ENCODE results near the gene GIMAP1. TPM values are rescaled to one million over a fixed set of nuclear protein-coding genes. Genes with fewer than 3 reads are reported as not detected.

Gene GIMAP1
- total RNA-seq, 4 donors from 2014 or later: 6.6 to 13.0 (median 8.5) TPM

GRCh38 chr7:150732786-150733481, 16.5 kb downstream of the GIMAP1 start:
- WGBS: 76% methylated on average over 5 of the region's 5 CpGs
- DNase-seq (ENCODE audit: extremely low spot score): peak; percentile 62
- no peak overlapping the region for H3K4me3 ChIP-seq
- peaks cover 0 to 3% (median 0%) of the 10 kb centered on the region in 4 donors for H3K9me3 ChIP-seq
- H3K4me1 ChIP-seq: peaks cover 0 to 2% (median 0%) of the 10 kb centered on the region in 4 donors
- intact Hi-C loops (cut with DNase I): no loop called here
- H3K36me3 ChIP-seq: no peaks in the 10 kb centered on the region
- H3K27me3 ChIP-seq: no peaks in the 10 kb centered on the region
- H3K27ac ChIP-seq (replicated peaks in 1 of 4): no peak overlapping the region
- TF ChIP-seq POLR2A (IDR thresholded peaks at IDR 0.05; ENCODE audit: low read depth) (no peak), EP300 (IDR thresholded peaks at IDR 0.05) (no peak), CTCF (IDR thresholded peaks at IDR 0.05) (no peak), POLR2AphosphoS5 (IDR thresholded peaks at IDR 0.05) (no peak)

- intact Hi-C loops (cut with DNase I): no loop called here
- no peak for TF ChIP-seq POLR2A (IDR thresholded peaks at IDR 0.05; ENCODE audit: low read depth)
- no peak for TF ChIP-seq CTCF (IDR thresholded peaks at IDR 0.05)
- TF ChIP-seq POLR2AphosphoS5 (IDR thresholded peaks at IDR 0.05): no peak
- TF ChIP-seq EP300 (IDR thresholded peaks at IDR 0.05): no peak
- no peaks in the 10 kb centered on the region for H3K27me3 ChIP-seq
- no peak overlapping the region for H3K4me3 ChIP-seq
- 96% methylated on average over 5 of the region's 5 CpGs for WGBS
- H3K27ac ChIP-seq (replicated peaks in 1 of 4): no peak overlapping the region
- H3K36me3 ChIP-seq: no peaks in the 10 kb centered on the region
- no peaks in the 10 kb centered on the region for H3K9me3 ChIP-seq
- H3K4me1 ChIP-seq: peaks cover 0 to 2% (median 0%) of the 10 kb centered on the region in 4 donors
- peak; percentile 50 for DNase-seq (ENCODE audit: extremely low spot score)
These were observed 17.2 kb downstream of the GIMAP1 start for GRCh38 chr7:150733482-150734095.

- Histone ChIP-seq H3K4me3 (no peak overlapping the region), H3K9me3 (no peaks in the 10 kb centered on the region), H3K27ac (replicated peaks in 1 of 4) (no peak overlapping the region), H3K36me3 (no peaks in the 10 kb centered on the region), H3K27me3 (no peaks in the 10 kb centered on the region), H3K4me1 (peaks cover 0 to 2% (median 0%) of the 10 kb centered on the region in 4 donors)
- TF ChIP-seq EP300 (IDR thresholded peaks at IDR 0.05) (no peak), CTCF (IDR thresholded peaks at IDR 0.05) (no peak), POLR2A (IDR thresholded peaks at IDR 0.05; ENCODE audit: low read depth) (no peak), POLR2AphosphoS5 (IDR thresholded peaks at IDR 0.05) (no peak)
- DNase-seq (ENCODE audit: extremely low spot score): peak; percentile 68
- intact Hi-C loops (cut with DNase I): no loop called here
- WGBS: 79% methylated on average over 2 of the region's 3 CpGs
These were observed 17.8 kb downstream of the GIMAP1 start for GRCh38 chr7:150734254-150734653.

- peak overlapping the region in 1 of 4 donors; percentile 64 for H3K27ac ChIP-seq (replicated peaks in 1 of 4)
- no peaks in the 10 kb centered on the region for H3K27me3 ChIP-seq
- H3K4me3 ChIP-seq: no peak overlapping the region
- peaks cover 0 to 4% (median 0%) of the 10 kb centered on the region in 4 donors for H3K36me3 ChIP-seq
- peaks cover 0 to 2% (median 0%) of the 10 kb centered on the region in 4 donors for H3K4me1 ChIP-seq
- no peak for DNase-seq (ENCODE audit: extremely low spot score)
- intact Hi-C loops (cut with DNase I): no loop called here
- H3K9me3 ChIP-seq: no peaks in the 10 kb centered on the region
- TF ChIP-seq EP300 (IDR thresholded peaks at IDR 0.05): no peak
- no peak for TF ChIP-seq POLR2A (IDR thresholded peaks at IDR 0.05; ENCODE audit: low read depth)
- WGBS: 56% methylated on average over 3 of the region's 3 CpGs
These were observed 19.4 kb downstream of the GIMAP1 start for GRCh38 chr7:150735596-150736358.

- peaks cover 0 to 15% (median 0%) of the 10 kb centered on the region in 4 donors for H3K36me3 ChIP-seq
- H3K27ac ChIP-seq (replicated peaks in 1 of 4): peak overlapping the region; percentile 64 to 77 (median 73)
- H3K9me3 ChIP-seq: no peaks in the 10 kb centered on the region
- WGBS: 60% methylated on average over 4 of the region's 4 CpGs
- DNase-seq (ENCODE audit: extremely low spot score): no peak
- peak overlapping the region; percentile 48 to 59 (median 52) for H3K4me3 ChIP-seq
- H3K4me1 ChIP-seq: peaks cover 0 to 9% (median 1%) of the 10 kb centered on the region in 4 donors
- TF ChIP-seq EP300 (IDR thresholded peaks at IDR 0.05) (no peak), CTCF (IDR thresholded peaks at IDR 0.05) (no peak), POLR2A (IDR thresholded peaks at IDR 0.05; ENCODE audit: low read depth) (no peak), POLR2AphosphoS5 (IDR thresholded peaks at IDR 0.05) (no peak)
- intact Hi-C loops (cut with DNase I): no loop called here
- H3K27me3 ChIP-seq: no peaks in the 10 kb centered on the region
These were observed 20.5 kb downstream of the GIMAP1 start for GRCh38 chr7:150736864-150737263.
